Neuronal stem cell (in vitro differentiated cells): ENCODE data around the gene APOBEC3A.
A peak's percentile ranks its signal among the peaks of the same experiment; 100 is the strongest.
"Not testable (repeated sequence)": the region's sequence is repeated elsewhere in the genome, so short reads cannot be mapped to it uniquely, and the experiment has no call there.

Source experiments
- DNase-seq: peaks from one replicate; pipeline ENCODE4 v3.0.0-alpha.2; 2013; ENCODE audit warnings: low spot score
- H2AFZ ChIP-seq: one replicate; pipeline ENCODE4 v1.6.1; 2013; ENCODE audit warnings: mild to moderate bottlenecking, low read length, inconsistent platforms
- H2AK5ac ChIP-seq: 2 replicates; pipeline ENCODE4 v1.6.1; 2013; ENCODE audit warnings: low read depth, mild to moderate bottlenecking, inconsistent platforms, low read length, moderate library complexity, mixed read lengths
- H2BK120ac ChIP-seq: 2 replicates; pipeline ENCODE4 v1.6.1; 2013; ENCODE audit warnings: low read depth, mild to moderate bottlenecking, inconsistent platforms, low read length, moderate library complexity, mixed read lengths
- H2BK12ac ChIP-seq: one replicate; pipeline ENCODE4 v1.6.1; 2013; ENCODE audit warnings: low read length, inconsistent platforms
- H2BK15ac ChIP-seq: 2 replicates; pipeline ENCODE4 v1.6.1; 2013; ENCODE audit warnings: mild to moderate bottlenecking, low read length, inconsistent platforms, mixed read lengths
- H2BK5ac ChIP-seq: one replicate; pipeline ENCODE4 v1.6.1; 2013; ENCODE audit warnings: inconsistent platforms, mild to moderate bottlenecking, low read length, moderate library complexity
- H3K14ac ChIP-seq: one replicate; pipeline ENCODE4 v1.6.1; 2013; ENCODE audit warnings: low read length, inconsistent platforms
- H3K18ac ChIP-seq: 2 replicates; pipeline ENCODE4 v1.6.1; 2013; ENCODE audit warnings: low read length, inconsistent platforms
- H3K23ac ChIP-seq: 2 replicates; pipeline ENCODE4 v1.6.1; 2013; ENCODE audit warnings: low read depth, mild to moderate bottlenecking, mixed read lengths, low read length, inconsistent platforms; ENCODE audit not compliant: poor library complexity
- H3K27ac ChIP-seq: replicated peaks from 3 replicates; pipeline ENCODE4 v1.5.1; 2013; ENCODE audit warnings: low read length, inconsistent platforms
- H3K27me3 ChIP-seq, 3 experiments: 2 replicates each; pipeline ENCODE4 v1.6.1; 2013; ENCODE audit warnings: low read length in 3 of 3, mild to moderate bottlenecking in 2 of 3, inconsistent platforms in 1 of 3, low read depth in 1 of 3, mixed read lengths in 1 of 3, moderate library complexity in 1 of 3; ENCODE audit not compliant: control insufficient read depth in 3 of 3, insufficient read depth in 3 of 3
- H3K36me3 ChIP-seq, 2 donors: replicated peaks in 1 of 2; 2 replicates each; pipeline ENCODE4 v1.6.1; 2013; ENCODE audit warnings: low read length in 2 of 2; ENCODE audit not compliant: control insufficient read depth in 2 of 2, insufficient read depth in 2 of 2
- H3K4ac ChIP-seq: 2 replicates; pipeline ENCODE4 v1.6.1; 2013; ENCODE audit warnings: inconsistent platforms, mild to moderate bottlenecking, low read length, moderate library complexity
- H3K4me1 ChIP-seq, 2 donors: 1 replicate in 1 of 2; 2 replicates in 1 of 2; pipeline ENCODE4 v1.6.1; 2013; ENCODE audit warnings: low read length in 2 of 2, low read depth in 1 of 2; ENCODE audit not compliant: control insufficient read depth in 2 of 2, insufficient read depth in 1 of 2
- H3K4me2 ChIP-seq: one replicate; pipeline ENCODE4 v1.6.1; 2013; ENCODE audit warnings: mild to moderate bottlenecking, low read length, inconsistent platforms; ENCODE audit not compliant: insufficient read depth, poor library complexity, severe bottlenecking
- H3K4me3 ChIP-seq, 2 donors: 2 replicates each; pipeline ENCODE4 v1.5.1; 2013; ENCODE audit warnings: low read length in 2 of 2, mild to moderate bottlenecking in 2 of 2, inconsistent platforms in 1 of 2, moderate library complexity in 1 of 2
- H3K79me1 ChIP-seq: one replicate; pipeline ENCODE4 v1.6.1; 2013; ENCODE audit warnings: low read depth, mild to moderate bottlenecking, inconsistent platforms, low read length, moderate library complexity
- H3K9ac ChIP-seq: one replicate; pipeline ENCODE4 v1.6.1; 2013; ENCODE audit warnings: mild to moderate bottlenecking, low read depth, low read length, inconsistent platforms; ENCODE audit not compliant: poor library complexity
- H3K9me3 ChIP-seq, 2 donors: replicated peaks in 1 of 2; 2 replicates each; pipeline versions ENCODE3 to v1.6.1; 2013; ENCODE audit warnings: low read length in 2 of 2, mild to moderate bottlenecking in 2 of 2, inconsistent platforms in 1 of 2, low read depth in 1 of 2, mixed read lengths in 1 of 2, moderate library complexity in 1 of 2; ENCODE audit not compliant: control insufficient read depth in 2 of 2, insufficient read depth in 1 of 2
- H4K8ac ChIP-seq: one replicate; pipeline ENCODE4 v1.6.1; 2013; ENCODE audit warnings: low read depth, mild to moderate bottlenecking, inconsistent platforms, low read length, moderate library complexity
- H4K91ac ChIP-seq: one replicate; pipeline ENCODE4 v1.6.1; 2013; ENCODE audit warnings: low read length, low read depth, mild to moderate bottlenecking, inconsistent platforms; ENCODE audit not compliant: poor library complexity
- WGBS, 2 donors: extraction: QIAGEN DNeasy Blood & Tissue Kit; methylation state at CpG; one replicate each; pipeline ENCODE4 v1.1.7; 2013; ENCODE audit warnings: missing lambda C conversion rate in 2 of 2, mixed read lengths in 1 of 2; ENCODE audit not compliant: insufficient read length in 2 of 2, insufficient replicate concordance in 1 of 2; ENCODE audit errors: extremely low coverage in 2 of 2; 5-methylcytosine and 5-hydroxymethylcytosine counted together

The APOBEC3A gene

GRCh38 chr22:38992871-38993371, 35.5 kb downstream of the APOBEC3A start:
- not testable (repeated sequence) for H3K4me2 ChIP-seq, H3K27ac ChIP-seq, H3K23ac ChIP-seq, H3K4me3 ChIP-seq, H2BK15ac ChIP-seq, H3K27me3 ChIP-seq, H3K9me3 ChIP-seq, H3K4me1 ChIP-seq, H3K14ac ChIP-seq, H2BK5ac ChIP-seq, H4K91ac ChIP-seq, H3K4ac ChIP-seq, H2AK5ac ChIP-seq, H4K8ac ChIP-seq, H3K79me1 ChIP-seq, H3K36me3 ChIP-seq, H2BK12ac ChIP-seq, H2BK120ac ChIP-seq, H3K9ac ChIP-seq
- Histone ChIP-seq H2AFZ (peak overlapping the region; percentile 75), H3K18ac (peak overlapping the region; percentile 64)
- DNase-seq = peak; percentile 33
- no CpG with 5 or more reads among the region's 12 CpGs for WGBS, 2 donors

GRCh38 chr22:38996105-38996504, 38.7 kb downstream of the APOBEC3A start:
- Histone ChIP-seq H3K79me1 (peaks cover 2% of the 10 kb centered on the region), H2AK5ac (no peak overlapping the region), H2BK15ac (no peak overlapping the region), H3K23ac (no peak overlapping the region), H3K27ac (no peak overlapping the region), H3K14ac (no peak overlapping the region), H4K91ac (no peak overlapping the region), H3K27me3 (peaks cover 0 to 12% (median 0%) of the 10 kb centered on the region in 3 experiments), H3K4me2 (no peak overlapping the region), H2AFZ (no peak overlapping the region), H3K4me1 (peaks cover 0 to 3% of the 10 kb centered on the region in 2 donors), H3K9me3 (peaks cover 0 to 2% of the 10 kb centered on the region in 2 donors), H3K18ac (peak overlapping the region; percentile 9), H2BK5ac (no peak overlapping the region), H3K36me3 (no peaks in the 10 kb centered on the region), H4K8ac (no peak overlapping the region), H3K9ac (no peak overlapping the region), H2BK12ac (no peak overlapping the region), H3K4ac (no peak overlapping the region), H3K4me3 (peak overlapping the region in 1 of 2 donors; percentile 46), H2BK120ac (no peak overlapping the region)
- no CpG with 5 or more reads among the region's 6 CpGs for WGBS, 2 donors
- DNase-seq = no peak

GRCh38 chr22:38997518-38997917, 40.1 kb downstream of the APOBEC3A start:
- H2BK120ac ChIP-seq = no peak overlapping the region
- no peak overlapping the region for H3K4ac ChIP-seq
- H3K4me2 ChIP-seq = no peak overlapping the region
- H3K23ac ChIP-seq = no peak overlapping the region
- no peaks in the 10 kb centered on the region for H3K36me3 ChIP-seq
- WGBS, 2 donors = no CpG with 5 or more reads among the region's 3 CpGs
- no peak overlapping the region for H3K27ac ChIP-seq
- H3K4me3 ChIP-seq = no peak overlapping the region
- H2AK5ac ChIP-seq = no peak overlapping the region
- DNase-seq = no peak
- H3K4me1 ChIP-seq = peaks cover 0 to 3% of the 10 kb centered on the region in 2 donors
- H3K14ac ChIP-seq = no peak overlapping the region
- H2AFZ ChIP-seq = no peak overlapping the region
- H2BK12ac ChIP-seq = no peak overlapping the region
- H3K9me3 ChIP-seq = peaks cover 0 to 2% of the 10 kb centered on the region in 2 donors
- no peak overlapping the region for H2BK15ac ChIP-seq
- H3K27me3 ChIP-seq = peaks cover 0 to 12% (median 0%) of the 10 kb centered on the region in 3 experiments
- H4K91ac ChIP-seq = no peak overlapping the region
- no peak overlapping the region for H4K8ac ChIP-seq
- H2BK5ac ChIP-seq = no peak overlapping the region
- H3K79me1 ChIP-seq = peaks cover 2% of the 10 kb centered on the region
- no peak overlapping the region for H3K9ac ChIP-seq
- peak overlapping the region; percentile 53 for H3K18ac ChIP-seq

DNA sequence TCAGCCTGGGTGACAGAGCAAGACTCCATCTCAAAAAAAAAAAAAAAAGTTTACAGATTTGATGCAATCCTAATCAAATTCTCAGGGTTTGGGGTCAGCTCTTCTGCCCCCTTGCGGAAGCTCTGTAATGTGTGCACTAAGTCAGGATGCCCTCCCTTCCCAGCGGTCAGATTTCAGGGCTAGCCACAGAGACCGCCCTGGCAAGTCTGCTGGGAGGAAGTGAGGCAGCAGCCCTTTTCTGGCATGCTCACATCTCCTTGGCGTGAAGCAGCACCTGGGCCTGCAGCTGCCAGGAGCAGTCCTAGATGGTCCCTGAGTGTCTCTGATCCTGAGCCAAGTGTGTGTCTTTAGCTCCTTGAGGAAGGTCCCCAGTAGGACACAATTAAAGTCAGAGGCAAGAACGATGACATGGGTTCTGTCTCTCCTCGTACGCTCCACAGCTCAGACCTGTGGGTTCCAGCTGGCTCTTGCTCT, 45.8 kb downstream of the APOBEC3A start:
- Histone ChIP-seq H3K27me3 (peaks cover 0 to 13% (median 0%) of the 10 kb centered on the region in 3 experiments), H3K9me3 (peaks cover 0 to 2% of the 10 kb centered on the region in 2 donors), H2BK5ac (no peak overlapping the region), H3K79me1 (peaks cover 2% of the 10 kb centered on the region), H3K14ac (no peak overlapping the region), H2AK5ac (no peak overlapping the region), H3K4me1 (peaks cover 4% of the 10 kb centered on the region in 2 donors), H2BK120ac (no peak overlapping the region), H4K8ac (no peak overlapping the region), H4K91ac (no peak overlapping the region), H3K4me3 (no peak overlapping the region), H3K23ac (no peak overlapping the region), H3K4ac (no peak overlapping the region), H3K27ac (no peak overlapping the region), H3K4me2 (no peak overlapping the region), H2BK12ac (no peak overlapping the region), H3K18ac (peak overlapping the region; percentile 39), H2BK15ac (peak overlapping the region; percentile 1), H2AFZ (peak overlapping the region; percentile 88), H3K36me3 (no peaks in the 10 kb centered on the region), H3K9ac (no peak overlapping the region)
- WGBS, 2 donors = no CpG with 5 or more reads among the region's 7 CpGs
- DNase-seq = peak; percentile 70
